Muscle of leg (tissue), 11 donors: ENCODE data around the gene CLK1. TPM values are rescaled to one million over a fixed set of nuclear protein-coding genes. Genes with fewer than 3 reads are reported as not detected.
"Not testable (repeated sequence)": the region's sequence is repeated elsewhere in the genome, so short reads cannot be mapped to it uniquely, and the experiment has no call there.

Experiments
- DNase-seq: peaks from one replicate; pipeline ENCODE4 v3.0.0; 2013
- H3K27ac ChIP-seq: one replicate; pipeline ENCODE4 v1.5.1; 2013; ENCODE audit warnings: mild to moderate bottlenecking, low read length, control low read depth
- H3K27me3 ChIP-seq: one replicate; pipeline ENCODE4 v1.6.1; 2013; ENCODE audit warnings: low read length; ENCODE audit not compliant: control insufficient read depth, insufficient read depth
- H3K36me3 ChIP-seq: one replicate; pipeline ENCODE4 v1.6.1; 2013; ENCODE audit warnings: low read length; ENCODE audit not compliant: control insufficient read depth, insufficient read depth
- H3K4me1 ChIP-seq: one replicate; pipeline ENCODE4 v1.6.1; 2013; ENCODE audit warnings: low read length; ENCODE audit not compliant: control insufficient read depth, insufficient read depth
- H3K4me3 ChIP-seq: one replicate; pipeline ENCODE4 v1.5.1; 2013; ENCODE audit warnings: low read length, control low read depth
- H3K9me3 ChIP-seq: replicated peaks from 2 replicates; pipeline ENCODE4 v1.6.1; 2013; ENCODE audit warnings: low read depth, low read length; ENCODE audit not compliant: control insufficient read depth
- WGBS: methylation state at CpG from one replicate; pipeline ENCODE4 v1.1.5; 2013; ENCODE audit warnings: missing lambda C conversion rate; ENCODE audit not compliant: insufficient coverage; 5-methylcytosine and 5-hydroxymethylcytosine counted together
- polyA plus RNA-seq, 8 donors: library from polyadenylated mRNA; unstranded; fragments of 120-200 nt; gene quantifications; one replicate each; pipeline versions ENCODE4 v1.2.1 to v1.2.3, GENCODE V29; 2013; ENCODE audit warnings: inconsistent platforms in 1 of 8, low replicate concordance in 1 of 8; ENCODE audit not compliant: insufficient read length in 8 of 8, insufficient read depth in 1 of 8
- total RNA-seq: library from RNA; stranded (reverse); fragments of 120-200 nt; gene quantifications from one replicate; pipeline ENCODE4 v1.2.4, GENCODE V29; 2013

CLK1 gene
- total and polyA plus RNA-seq, 9 donors = 112 to 179 (median 124) TPM

DNA sequence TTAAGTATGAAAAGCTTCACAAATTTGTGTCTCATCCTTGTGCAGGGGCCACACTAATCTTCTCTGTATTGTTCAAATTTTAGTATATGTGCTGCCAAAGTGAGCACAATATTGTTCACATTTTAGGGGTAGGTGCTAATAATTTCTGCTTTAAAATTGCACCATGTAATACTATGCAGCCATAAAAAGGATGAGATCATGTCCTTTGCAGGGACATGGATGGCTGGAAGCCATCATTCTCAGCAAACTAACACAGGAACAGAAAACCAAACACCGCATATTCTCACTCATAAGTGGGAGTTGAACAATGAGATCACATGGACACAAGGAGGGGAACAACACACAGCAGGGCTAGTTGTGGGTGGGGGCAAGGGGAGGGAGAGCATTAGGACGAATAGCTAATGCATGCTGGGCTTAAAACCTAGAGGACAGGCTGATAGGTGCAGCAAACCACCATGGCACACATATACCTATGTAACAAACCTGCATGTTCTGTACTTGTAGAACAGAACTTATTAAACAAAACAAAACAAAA lies 17.3 kb upstream of the CLK1 start:
- not testable (repeated sequence) for H3K4me3 ChIP-seq, H3K27me3 ChIP-seq, H3K4me1 ChIP-seq, H3K9me3 ChIP-seq, H3K27ac ChIP-seq, DNase-seq
- no CpG with 5 or more reads among the region's 2 CpGs for WGBS
- peaks cover 38% of the 10 kb centered on the region for H3K36me3 ChIP-seq

- Histone ChIP-seq H3K9me3 (no peaks in the 10 kb centered on the region), H3K36me3 (peaks cover 36% of the 10 kb centered on the region), H3K27me3 (no peaks in the 10 kb centered on the region), H3K27ac (no peak overlapping the region), H3K4me3 (no peak overlapping the region), H3K4me1 (no peaks in the 10 kb centered on the region)
- no CpG with 5 or more reads among the region's 2 CpGs for WGBS
- no peak for DNase-seq
Observed at GRCh38 chr2:200878289-200878880, 13.9 kb upstream of the CLK1 start.

DNA sequence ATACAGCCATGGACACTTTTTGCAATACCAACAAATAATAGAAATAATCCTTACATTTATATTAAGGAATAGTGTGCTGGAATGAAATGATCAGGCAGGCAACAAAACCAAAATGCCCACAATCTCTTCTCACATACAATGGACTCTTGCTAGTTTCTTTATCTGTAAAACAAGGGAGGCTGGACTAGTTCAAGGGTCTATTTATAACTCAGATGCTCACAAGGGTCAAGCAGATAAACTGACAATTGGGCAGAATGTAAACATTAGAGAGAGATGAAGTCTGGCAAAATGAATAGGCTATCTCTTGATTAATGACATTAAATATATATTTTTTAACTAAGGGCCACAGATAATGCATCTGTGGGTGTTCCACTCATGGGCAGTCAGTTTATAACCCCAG lies 13.0 kb upstream of the CLK1 start:
- peaks cover 31% of the 10 kb centered on the region for H3K36me3 ChIP-seq
- no peaks in the 10 kb centered on the region for H3K27me3 ChIP-seq
- no peaks in the 10 kb centered on the region for H3K9me3 ChIP-seq
- DNase-seq = no peak
- no peak overlapping the region for H3K27ac ChIP-seq
- H3K4me3 ChIP-seq = no peak overlapping the region
- H3K4me1 ChIP-seq = no peaks in the 10 kb centered on the region

GRCh38 chr2:200873560-200873959 lies 9.1 kb upstream of the CLK1 start:
- WGBS = 91% methylated on average over 4 of the region's 6 CpGs
- Histone ChIP-seq H3K4me3 (no peak overlapping the region), H3K4me1 (no peaks in the 10 kb centered on the region), H3K27ac (no peak overlapping the region), H3K36me3 (peaks cover 25% of the 10 kb centered on the region), H3K27me3 (no peaks in the 10 kb centered on the region), H3K9me3 (no peaks in the 10 kb centered on the region)
- no peak for DNase-seq

DNA sequence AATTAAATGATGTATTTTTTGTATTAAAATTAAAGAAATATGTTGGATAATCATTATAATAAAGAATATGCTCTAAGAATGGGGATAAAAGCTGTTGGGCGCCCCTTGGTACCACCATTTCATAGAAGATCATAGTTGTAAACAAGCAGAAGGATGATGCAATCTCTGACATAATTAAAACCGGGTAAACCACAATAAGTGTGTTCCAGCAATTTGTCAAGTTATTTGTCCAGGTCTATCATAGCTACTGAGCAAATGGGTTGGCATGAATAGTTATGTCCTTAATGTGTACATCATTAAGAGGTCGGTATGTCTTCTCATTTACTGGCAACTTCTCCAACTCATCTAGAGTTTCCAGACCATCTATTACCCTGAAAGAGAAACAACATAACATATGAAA lies 6.7 kb upstream of the CLK1 start:
- Histone ChIP-seq H3K4me3 (no peak overlapping the region), H3K9me3 (no peaks in the 10 kb centered on the region), H3K27me3 (no peaks in the 10 kb centered on the region), H3K36me3 (peaks cover 12% of the 10 kb centered on the region), H3K27ac (no peak overlapping the region), H3K4me1 (peaks cover 3% of the 10 kb centered on the region)
- no CpG with 5 or more reads among the region's 3 CpGs for WGBS
- DNase-seq = no peak

DNA sequence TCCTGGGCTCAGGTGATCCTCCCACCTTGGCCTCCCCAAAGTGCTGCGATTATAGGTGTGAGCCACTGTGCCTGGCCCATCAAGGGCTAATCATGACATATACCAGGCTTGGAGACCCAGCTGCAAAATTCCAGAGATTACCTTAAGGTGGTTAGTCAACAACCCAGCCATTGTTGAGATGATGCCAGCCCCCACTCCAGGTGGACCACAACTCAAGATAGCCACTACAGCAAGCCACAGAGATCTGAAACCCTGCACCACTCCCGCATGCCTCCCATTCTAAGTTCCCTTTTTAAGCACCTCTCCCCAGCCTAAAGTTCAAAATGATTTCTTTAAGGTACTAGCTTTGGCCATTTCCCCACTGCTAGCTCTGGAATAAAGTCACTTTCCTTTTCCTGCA lies 4.6 kb upstream of the CLK1 start:
- WGBS = 93% methylated on average over 2 of the region's 2 CpGs
- DNase-seq = no peak
- H3K27ac ChIP-seq = no peak overlapping the region
- peaks cover 11% of the 10 kb centered on the region for H3K4me1 ChIP-seq
- H3K9me3 ChIP-seq = no peaks in the 10 kb centered on the region
- no peak overlapping the region for H3K4me3 ChIP-seq
- no peaks in the 10 kb centered on the region for H3K27me3 ChIP-seq
- peaks cover 4% of the 10 kb centered on the region for H3K36me3 ChIP-seq

DNA sequence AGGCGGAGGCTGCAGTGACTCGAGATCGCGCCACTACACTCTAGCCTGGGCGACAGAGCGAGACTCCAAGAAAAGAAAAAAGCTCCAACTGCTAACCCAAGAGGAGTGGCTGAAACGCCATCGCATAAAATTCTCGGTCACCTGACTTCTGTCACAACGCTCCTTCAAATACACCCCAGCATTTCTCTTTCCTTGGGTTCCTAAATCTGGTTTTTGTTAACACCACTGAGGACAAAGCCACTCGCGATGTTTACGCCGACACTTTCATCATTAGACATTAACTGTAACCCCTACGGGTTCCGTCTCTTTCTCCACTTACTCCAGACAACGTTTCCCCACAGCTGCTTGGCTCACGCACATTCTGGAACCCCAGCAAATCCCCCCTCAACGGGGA lies 679 bp downstream of the CLK1 start:
- H3K9me3 ChIP-seq = no peaks in the 10 kb centered on the region
- peak overlapping the region; percentile 100 for H3K4me3 ChIP-seq
- peaks cover 14% of the 10 kb centered on the region for H3K4me1 ChIP-seq
- 0% methylated on average over 19 of the region's 19 CpGs for WGBS
- peak; percentile 70 for DNase-seq
- peaks cover 11% of the 10 kb centered on the region for H3K36me3 ChIP-seq
- peak overlapping the region; percentile 100 for H3K27ac ChIP-seq
- no peaks in the 10 kb centered on the region for H3K27me3 ChIP-seq

- Histone ChIP-seq H3K36me3 (peaks cover 20% of the 10 kb centered on the region), H3K27ac (peak overlapping the region; percentile 100), H3K4me3 (peak overlapping the region; percentile 100), H3K9me3 (no peaks in the 10 kb centered on the region), H3K27me3 (no peaks in the 10 kb centered on the region), H3K4me1 (peaks cover 14% of the 10 kb centered on the region)
- WGBS = 0% methylated on average over 13 of the region's 13 CpGs
- peak; percentile 85 for DNase-seq
Observed at GRCh38 chr2:200862532-200863000, 1.9 kb downstream of the CLK1 start.

GRCh38 chr2:200861617-200862155 lies 2.8 kb downstream of the CLK1 start:
- peak; percentile 32 for DNase-seq
- peaks cover 28% of the 10 kb centered on the region for H3K36me3 ChIP-seq
- H3K4me1 ChIP-seq = peaks cover 11% of the 10 kb centered on the region

GRCh38 chr2:200860092-200860795 lies 4.2 kb downstream of the CLK1 start:
- peaks cover 8% of the 10 kb centered on the region for H3K4me1 ChIP-seq
- DNase-seq = peak; percentile 25
- no peak overlapping the region for H3K27ac ChIP-seq
- WGBS = 40% methylated on average over 6 of the region's 12 CpGs
- H3K36me3 ChIP-seq = peaks cover 40% of the 10 kb centered on the region
- H3K9me3 ChIP-seq = no peaks in the 10 kb centered on the region
- H3K27me3 ChIP-seq = no peaks in the 10 kb centered on the region
- H3K4me3 ChIP-seq = no peak overlapping the region

More at GRCh38 chr2:200861617-200862155, 2.8 kb downstream of the CLK1 start:
- WGBS = 80% methylated on average over 1 of the region's 4 CpGs
- Histone ChIP-seq H3K27me3 (no peaks in the 10 kb centered on the region), H3K9me3 (no peaks in the 10 kb centered on the region), H3K4me3 (peak overlapping the region; percentile 100), H3K27ac (peak overlapping the region; percentile 100)
